Suppressor macrophage (primary cell): ENCODE measurements around the gene RTKN.

Experiments
- DNase-seq, 4 experiments: peaks; one replicate each; pipeline ENCODE4 v3.0.0-alpha.2; 2020 to 2022

Gene RTKN

DNA sequence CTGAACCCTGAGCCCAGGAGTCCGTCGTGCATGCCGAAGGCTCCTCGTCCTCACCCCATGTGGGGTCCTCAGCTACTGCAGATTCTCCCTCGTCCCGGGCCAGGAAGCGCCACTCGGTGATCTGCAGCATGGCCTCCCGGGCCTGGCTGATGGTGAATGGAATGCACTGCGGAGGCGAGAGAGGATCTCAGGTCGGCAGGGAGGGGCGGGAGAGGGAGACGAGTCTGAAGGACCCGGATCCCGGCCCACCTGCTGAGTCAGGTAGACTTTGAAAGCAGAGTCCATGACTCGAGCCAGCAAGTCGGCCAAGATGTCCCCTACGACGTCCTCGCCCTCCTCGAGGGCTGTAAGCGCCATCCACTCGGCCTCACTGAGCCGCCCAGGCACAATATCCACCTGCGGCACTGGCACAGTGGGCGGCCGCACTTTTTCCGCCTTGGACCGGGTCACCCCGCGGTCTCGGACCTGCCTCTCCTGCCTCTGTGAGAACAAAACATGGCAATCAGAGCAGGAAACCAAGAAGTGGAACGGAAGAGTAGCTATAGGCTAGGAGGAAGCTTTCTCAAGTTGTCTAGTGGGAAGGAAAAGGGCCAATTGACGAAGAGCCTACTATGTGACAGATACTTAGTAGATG lies 25.9 kb downstream of the RTKN start:
- DNase-seq, result no peak

DNA sequence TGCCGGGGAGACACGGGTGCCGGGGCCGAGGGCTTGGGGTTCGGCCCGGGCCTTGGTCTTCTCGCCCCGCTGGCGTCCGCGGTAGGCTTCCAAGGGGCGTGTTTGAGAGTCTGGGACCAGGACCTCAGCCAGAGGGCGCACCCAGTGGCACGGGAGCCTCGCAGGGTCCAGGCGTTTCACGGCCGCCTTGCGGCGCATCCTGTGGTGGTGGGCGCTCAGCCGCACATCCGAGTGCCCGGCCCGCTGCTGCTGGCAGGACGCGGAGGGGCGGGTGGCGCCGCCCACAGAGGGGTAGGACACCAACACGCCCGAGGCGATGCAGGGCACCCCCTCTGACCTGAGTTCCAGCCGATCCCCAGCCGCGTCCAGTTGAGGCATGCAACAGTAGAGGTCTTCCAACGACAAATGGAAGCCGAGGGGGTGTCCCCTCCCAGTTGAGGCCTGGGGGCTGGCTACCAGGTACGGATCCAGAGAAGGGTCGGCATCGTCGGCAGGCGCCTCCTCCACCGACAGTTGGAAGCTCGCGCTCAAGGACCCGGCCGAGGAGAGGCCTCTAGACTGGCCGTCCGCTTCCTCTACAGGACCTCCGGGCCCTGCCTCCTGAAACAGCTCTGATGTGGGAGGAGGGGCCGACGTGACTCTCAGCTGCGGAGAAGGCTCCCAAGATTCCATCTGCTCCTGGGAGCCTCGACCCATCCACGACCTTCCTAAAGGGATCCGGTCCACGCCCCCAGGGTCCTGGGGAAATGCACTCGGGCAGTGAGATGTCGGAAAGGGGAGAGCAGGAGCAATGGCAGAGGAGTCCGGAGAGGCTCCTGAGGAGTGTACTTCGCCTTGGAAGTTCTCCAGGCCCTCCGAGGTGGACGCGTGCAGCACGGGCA lies 26.6 kb downstream of the RTKN start:
- DNase-seq, result peak; percentile 25 to 55 (median 28)

DNA sequence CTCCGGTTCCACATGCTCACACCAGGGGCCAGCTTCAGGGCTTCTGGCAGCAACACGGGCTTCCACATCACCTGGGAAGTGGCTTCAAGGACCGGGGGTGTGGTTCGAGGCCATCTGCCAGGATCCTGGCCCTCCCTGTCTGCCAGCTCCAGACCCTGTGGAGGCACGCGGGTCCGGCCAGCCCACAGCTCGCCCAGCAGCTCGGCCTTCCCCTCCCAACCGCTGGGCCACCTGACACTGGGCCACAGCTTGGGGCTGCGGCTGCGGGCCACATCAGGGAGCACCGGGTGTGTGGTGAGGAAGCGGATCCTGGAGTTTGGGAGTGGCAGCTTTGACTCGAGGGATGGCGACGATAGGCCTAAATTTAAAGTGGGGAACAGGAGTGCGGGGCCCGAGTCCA lies 27.3 kb downstream of the RTKN start:
- DNase-seq, result no peak

DNA sequence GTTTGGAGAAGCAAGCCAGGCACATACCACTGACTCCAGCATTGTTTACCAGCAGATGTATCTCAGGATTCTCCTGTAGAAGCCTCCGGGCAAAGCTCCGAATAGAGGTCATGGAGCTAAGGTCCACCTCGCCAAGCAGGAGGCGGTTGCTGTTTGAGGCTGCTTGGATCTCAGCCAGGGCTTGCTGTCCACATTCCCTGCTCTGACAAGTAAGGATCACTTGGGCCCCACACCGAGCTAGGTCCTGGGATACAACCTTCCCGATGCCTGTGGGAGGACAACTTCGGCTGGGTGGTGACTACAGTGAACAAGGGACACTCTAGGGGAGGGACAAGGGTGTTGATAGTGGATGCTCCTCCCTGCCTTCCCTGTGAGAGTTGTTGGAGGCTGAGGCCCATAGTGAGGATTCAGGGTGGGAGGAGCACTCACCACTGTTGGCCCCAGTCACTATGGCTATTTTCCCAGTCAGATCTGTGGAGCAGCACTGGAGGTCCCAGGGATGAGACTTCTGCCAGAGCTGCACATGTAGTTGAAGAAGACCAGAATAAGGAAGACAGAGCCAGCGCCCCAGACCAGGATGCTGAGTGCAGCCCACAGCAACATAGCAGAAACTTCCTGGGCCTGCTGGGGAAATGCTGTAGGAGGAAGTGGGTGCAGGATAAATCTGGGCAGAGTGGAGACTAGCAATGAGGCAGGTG lies 28.6 kb downstream of the RTKN start:
- peak; percentile 27 to 58 (median 48) for DNase-seq

DNA sequence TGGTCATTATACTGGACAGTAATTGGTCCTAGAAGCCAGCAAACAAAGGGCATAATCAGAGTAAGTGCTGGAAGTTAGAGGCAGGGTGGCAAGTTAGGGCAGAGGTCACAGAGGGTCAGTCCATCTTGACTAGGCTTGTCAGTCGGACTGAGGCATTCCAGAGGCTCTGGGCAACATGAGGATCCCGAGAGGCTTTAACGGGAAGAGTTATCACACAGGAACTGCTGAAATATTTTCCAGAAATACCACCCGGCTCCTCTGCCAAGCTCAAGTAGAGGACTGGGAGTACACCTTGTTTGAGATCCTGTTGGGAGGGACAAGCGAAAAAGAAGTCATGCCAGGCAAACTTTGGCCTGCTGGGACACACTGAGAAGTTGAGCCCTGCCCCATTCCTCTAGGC lies 34.1 kb downstream of the RTKN start:
- DNase-seq, result no peak

DNA sequence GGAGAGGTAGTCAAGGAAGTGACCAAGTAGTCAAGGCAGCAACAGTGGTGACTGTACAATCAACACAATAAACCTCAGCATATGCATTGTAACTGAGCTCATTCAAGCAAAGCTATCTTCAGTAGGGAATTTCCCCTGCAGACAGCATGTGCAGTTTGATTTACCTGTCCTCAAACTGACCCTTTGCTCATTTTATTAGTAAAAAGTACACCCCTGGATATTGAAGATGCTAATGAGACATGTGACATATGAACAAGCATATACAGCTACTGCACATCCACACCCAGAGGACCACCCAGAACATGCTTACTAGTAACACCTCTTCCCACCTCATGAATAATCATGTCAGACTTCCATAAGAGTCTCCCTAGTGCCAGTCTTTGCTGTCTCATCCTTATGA lies 35.7 kb downstream of the RTKN start:
- no peak for DNase-seq

DNA sequence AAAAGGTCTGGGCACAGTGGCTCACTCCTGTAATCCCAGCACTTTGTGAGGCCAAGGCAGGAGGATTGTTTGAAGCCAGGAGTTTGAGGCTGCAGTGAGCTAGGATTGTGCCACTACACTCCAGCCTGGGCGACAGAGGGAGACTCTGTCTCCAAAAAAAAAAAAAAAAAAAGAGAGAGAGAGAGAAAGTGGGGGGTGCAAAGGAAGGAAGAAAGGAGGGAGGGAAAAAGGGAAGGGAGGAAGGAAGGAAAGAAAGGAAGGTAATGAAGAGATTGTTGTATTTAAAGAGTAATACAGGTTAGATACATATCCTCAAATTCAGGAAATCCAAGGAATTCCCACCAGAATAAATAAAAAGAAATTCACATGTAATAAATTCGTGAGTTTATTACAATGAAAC lies 39.8 kb downstream of the RTKN start:
- DNase-seq, result no peak

DNA sequence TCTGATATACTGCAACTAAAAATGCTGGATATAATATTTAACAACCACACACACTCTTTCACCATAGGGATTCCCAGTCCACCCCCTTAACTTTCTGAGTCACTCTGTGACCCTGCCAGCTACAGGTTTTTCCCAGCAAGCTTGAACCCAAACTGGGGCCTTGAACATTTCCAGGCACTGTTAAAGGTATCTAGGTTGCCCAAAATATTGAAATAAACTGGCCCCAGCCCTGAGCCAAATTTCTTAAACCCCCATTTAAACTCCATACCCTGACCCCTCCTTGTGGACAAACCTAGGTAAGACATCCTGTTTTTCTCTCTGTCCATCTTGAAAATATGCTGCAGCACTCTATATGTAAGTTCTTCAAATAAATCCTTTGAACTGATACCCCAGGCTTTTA lies 42.0 kb downstream of the RTKN start:
- DNase-seq, result peak; percentile 35 to 50 (median 42)

DNA sequence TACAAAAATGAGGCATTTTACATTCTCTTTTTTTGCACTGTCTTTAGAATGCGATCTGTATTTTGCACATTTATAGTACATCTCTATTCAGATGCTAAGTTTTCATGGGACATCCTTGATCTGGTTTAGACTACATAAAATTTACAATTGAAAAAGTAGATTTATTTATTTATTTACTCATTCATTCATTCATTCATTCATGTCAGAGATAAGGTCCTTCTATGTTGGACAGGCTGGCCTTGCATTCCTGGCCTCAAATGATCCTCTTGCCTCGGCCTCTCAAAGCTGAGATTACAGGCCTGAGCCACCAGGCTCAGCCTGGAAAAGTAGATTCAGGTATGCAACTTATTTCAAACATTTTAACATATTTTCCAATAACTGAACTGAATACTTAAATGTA lies 45.6 kb downstream of the RTKN start:
- DNase-seq, result no peak

DNA sequence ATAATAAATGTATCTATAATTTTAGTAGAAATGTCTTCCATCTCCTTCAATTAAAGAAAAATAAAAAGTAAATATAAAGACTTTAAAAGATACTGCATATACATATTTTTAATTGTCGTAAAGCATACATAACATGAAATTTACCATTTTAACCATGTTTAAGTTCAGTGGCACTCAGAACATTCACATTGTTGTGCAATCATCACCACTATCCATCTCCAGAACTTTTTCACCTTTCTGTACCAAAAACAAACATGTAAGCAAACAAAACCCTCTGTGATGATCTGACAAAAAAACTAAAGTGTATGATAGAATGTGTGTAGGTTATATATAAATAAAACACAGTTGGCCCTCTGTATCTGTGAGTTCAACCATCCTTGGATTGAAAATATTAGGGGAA lies 48.2 kb downstream of the RTKN start:
- DNase-seq, result no peak

DNA sequence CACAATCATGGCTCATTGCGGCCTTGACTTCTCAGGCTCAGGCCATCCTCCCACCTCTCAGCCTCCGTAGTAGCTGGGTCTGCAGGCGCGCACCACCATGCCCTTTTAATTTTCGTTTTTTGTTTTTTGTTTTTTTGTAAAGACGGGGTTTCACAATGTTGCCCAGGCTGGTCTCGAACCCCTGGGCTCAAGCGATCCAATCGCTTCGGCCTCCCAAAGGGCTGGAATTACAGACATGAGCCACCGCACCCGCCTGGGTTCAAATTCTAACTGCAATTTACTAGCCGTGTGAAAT lies 49.3 kb downstream of the RTKN start:
- DNase-seq, result no peak

DNA sequence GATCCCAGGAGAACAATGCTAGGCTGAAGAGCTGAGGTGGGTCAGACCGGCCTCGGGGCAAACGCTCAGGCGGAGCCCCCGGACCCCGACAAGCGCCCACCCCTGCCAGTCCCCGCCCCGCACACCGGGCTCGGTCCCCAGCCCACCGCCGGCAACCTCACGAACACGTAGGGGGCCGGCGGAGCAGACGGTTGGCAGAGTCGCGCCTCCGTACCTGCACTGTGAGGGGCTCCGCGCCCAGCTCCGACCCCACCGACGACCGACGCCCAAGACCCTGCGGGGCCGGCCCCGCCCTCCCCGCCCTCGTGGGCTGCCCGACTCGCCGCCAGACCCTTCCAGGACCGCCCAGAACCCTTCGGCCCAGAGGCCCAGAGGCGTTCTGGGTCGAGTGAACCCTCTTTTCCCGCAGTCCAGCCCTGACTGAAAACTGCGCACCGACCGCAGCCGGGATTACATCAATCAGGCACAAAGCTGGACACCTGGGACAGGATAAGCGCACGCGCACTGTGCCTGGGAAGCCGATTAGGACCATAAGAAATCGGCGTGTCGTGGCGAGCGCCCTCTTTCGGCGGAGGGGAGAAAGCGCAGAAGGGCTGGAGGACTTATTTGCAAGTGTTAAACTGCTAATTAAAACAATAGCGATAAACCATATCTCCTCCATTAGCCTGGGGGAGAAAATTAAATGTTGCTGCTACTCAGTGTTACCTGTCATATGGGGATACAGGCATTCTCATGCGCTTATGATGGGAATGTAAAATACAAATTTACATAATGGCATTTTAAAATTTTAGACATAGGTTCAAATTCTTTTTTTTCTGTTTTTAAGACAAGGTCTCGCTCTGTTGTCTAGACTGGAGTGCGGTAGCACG lies 49.9 kb downstream of the RTKN start:
- peak; percentile 96 to 97 (median 96) for DNase-seq

DNA sequence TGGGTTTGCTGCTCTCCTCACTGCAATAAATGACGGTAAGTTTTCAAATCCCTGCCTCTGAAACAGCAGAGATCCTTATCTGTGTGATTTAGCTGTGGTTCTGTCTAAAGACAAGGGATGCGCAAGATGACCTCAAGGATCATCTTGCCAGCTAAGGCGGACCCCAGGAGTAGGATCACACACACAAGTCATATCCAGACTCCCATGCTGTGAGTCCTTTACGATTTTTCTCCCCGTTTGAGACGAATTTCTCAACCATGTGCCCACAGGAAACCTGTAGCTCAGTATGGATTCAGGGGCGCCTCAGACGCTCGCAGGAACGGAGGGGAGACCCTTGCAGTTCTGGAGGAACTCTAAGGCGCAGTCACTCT lies 50.5 kb downstream of the RTKN start:
- DNase-seq, result peak in 3 of 4 experiments; percentile 11 to 21 (median 16)

DNA sequence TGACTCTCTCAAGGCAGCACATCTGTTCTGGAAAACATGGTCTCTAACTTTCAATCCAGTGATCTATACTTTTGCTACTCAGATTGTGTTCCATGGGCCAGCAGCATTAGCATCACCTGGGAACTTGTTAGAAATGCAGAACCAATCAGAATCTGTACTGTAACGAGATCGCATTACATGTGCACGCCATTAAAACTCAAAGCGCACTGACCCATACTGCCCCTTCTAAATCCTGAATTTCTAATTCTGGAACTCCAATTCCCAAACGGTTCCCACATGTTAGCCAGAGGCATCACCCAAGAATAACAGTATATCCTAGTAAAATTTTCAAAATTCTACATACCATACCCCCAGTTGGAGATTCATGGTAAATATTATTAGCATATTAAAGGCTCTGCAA lies 51.1 kb downstream of the RTKN start:
- no peak for DNase-seq

DNA sequence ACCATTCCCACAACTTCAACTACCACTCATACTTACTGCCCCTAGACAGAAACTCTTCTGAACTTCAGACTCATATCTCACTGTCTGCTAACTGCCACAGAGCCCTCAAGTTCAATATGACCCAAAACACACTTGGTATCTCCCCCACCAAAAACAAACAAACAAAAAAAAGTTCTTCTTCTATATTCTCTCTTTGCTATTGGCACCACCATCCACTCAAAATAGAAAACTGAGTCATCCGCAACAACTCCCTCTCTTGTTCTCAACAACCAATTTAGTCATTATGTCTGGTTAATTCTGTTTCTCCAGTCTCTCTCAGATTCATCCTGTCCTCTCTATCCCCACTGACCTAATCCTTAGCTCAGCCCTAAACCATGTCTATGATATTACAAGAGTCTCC lies 54.4 kb downstream of the RTKN start:
- no peak for DNase-seq

DNA sequence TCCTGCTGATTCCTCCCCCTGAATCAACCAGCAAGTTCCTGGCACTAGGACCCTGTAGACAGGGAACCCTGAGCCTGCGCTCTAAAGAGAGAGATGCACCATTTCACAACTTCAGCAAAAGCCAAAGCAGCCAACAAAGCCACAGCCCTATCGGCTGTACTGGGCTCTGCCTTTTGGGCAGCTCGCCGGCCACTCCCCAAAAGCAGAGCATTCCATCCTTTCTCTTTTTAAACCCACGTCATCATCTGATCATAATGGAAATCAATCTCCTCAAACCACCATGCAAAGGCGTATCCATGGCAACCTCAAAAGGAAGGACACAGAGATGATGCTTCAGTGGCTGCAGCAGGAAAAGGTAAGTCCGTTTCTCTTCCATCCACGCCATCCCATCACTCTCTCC lies 56.3 kb downstream of the RTKN start:
- DNase-seq, result no peak

DNA sequence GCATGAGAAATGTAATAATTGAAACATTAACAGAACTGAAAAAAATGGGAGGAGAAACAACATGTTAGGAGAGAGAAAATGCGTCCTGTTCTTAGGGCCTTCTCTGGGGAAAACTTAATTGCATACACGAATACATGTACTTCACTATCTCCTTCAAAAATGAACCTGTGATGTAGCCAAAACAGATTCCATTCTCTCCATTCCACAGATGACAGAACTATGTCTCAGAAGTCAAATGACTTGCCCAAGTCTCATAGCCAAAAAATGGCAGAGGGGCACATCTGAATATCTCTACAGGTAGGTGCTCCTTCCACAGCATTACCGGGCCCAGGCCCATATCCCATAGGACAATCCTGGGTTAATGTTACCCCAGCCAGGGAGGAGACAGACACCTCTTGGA lies 57.7 kb downstream of the RTKN start:
- DNase-seq, result no peak

DNA sequence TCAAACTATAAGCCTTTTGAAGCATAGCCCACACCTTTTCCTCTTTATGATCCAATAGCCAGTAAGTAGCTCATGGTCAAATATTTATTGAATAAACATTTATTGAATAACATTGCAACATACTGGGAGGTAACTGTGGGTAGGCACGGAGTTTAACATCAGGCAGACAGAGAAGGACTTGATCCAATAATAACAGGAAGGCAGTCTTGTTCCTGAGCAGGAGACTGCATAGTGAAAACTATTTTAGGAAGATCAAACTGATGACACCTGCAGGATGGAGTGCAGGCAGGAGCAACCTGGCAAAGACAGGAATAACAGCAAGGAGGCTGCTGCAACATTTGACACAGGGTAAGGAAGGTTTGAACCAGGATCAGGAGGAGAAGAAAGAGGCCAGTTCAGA lies 58.5 kb downstream of the RTKN start:
- no peak for DNase-seq

DNA sequence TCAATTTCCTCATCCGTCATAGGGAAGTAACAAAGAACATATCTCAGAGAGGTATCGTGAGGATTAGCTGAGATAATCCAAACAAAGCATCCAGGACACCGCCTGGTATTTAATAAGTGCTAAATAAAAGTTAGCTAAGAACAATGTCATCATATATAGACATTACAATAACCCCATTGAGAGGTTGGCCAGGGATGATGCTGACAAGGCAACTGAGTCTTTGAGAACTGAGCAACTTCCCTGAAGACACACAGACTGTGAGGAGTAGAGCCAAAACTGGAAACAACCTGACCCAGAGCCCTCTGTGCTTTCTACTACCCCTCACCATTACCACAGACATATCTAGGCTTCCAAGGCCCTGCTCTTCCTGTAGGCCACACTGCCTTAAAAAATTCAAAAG lies 60.0 kb downstream of the RTKN start:
- no peak for DNase-seq

DNA sequence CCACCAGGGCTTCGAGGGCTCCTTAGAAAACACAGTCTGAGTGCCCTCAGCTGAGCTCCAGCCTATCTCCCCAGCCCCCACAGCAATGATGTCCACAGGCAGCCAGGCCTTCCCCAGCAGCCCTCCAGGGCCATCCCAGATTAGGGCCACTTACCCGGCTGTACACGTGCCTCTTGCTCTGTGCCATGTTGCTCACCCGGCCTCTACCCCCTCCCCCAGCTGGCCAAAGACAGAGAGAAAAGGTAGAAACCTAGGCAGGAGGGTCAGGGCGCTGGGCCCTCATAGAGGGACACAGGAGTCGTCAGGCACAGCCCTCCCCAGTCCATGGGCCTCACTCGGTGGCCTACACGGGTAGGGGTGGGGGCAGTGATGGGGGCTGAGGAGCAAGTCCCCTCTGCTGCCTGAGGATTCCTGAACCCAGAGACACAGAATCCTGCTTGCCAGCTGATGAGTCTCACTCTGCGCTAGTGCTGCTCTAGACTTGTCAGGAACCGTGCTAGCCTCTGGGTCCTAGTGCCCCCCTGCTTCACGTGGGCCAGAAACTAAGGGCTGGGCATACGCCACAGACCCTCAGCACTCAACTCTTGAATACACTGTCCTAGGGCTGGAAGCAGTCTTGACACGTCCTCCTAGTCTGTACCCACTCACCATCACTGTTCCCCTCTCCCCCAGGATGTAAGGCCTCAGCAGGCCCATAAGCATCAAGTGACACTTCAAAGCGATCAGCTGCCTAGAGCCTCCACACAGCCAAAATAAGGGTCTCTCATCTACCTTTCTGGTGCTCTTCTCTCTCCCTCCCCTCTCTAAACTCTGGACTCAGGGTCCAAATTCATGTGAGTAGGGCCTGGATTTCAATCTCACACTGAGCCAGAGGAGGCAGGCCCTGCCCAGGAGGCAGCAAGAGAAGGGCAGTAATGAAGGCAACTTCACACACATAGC lies 61.6 kb downstream of the RTKN start, which contains the start of gene DCTN1:
TSS of gene DCTN1 (minus strand) at position 461 of the 939 bp plus-strand sequence. CDS start at position 187, 274 bp downstream.
- peak in 3 of 4 experiments; percentile 10 to 23 (median 16) for DNase-seq

DNA sequence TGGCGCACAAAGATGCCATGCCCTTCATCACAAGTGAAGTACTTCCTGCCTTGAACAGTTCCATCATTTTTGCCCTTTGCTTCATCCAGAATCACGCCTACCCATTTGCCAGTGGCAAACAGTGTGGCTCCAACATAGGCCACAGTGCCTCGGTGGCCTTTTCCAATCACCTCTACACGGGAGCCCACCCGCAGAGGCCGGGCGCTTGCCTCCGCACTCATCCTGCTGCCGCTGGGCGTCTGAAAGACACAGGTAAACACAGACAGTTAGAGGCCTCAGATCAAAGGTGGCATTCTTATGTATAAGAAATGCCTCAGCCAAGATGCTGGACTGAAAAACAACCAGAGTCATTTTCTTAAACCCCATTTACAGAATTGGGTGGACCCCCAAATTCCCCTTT lies 63.7 kb downstream of the RTKN start:
- DNase-seq, result no peak

DNA sequence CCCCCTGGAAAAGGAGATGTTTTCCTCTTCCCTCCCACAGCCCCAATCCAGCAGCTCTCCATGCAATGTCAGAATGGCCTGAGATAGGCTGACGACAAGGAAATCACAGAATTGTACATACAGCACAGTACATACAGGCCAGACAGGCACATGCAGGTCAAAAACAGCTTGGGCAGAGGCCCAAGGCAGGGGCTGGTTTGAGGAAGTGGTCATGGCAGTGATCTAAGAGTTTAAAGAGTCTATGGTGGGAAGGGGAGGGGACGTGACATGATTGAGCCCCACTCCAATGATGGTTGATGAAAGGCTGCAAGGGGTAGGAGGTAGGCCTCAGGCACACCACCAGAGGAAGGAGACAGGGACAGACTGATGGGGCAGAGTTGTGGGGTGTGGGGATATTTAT lies 65.9 kb downstream of the RTKN start:
- DNase-seq, result no peak
